ENCODE measurements around the gene VPS8.

Gene VPS8

GRCh38 chr3:184832044-184832443 is 20.1 kb downstream of the VPS8 start:
- Histone ChIP-seq H2AFZ (ENCODE audit: low read length, unreplicated experiment) (no peak overlapping the region), H3K4me3 (ENCODE audit: low read depth, low read length) (no peak overlapping the region), H3K79me2 (ENCODE audit: control insufficient read depth, insufficient read depth, low read length, unreplicated experiment) (no peaks in the 10 kb centered on the region), H3K27me3 (ENCODE audit: insufficient read depth, low read length) (no peaks in the 10 kb centered on the region), H3K36me3 (ENCODE audit: insufficient read depth, low read length) (peaks cover 13% of the 10 kb centered on the region; the same call in 1 of the 2 replicates), H3K27ac (ENCODE audit: low read depth, low read length) (no peak overlapping the region), H3K4me1 (ENCODE audit: control insufficient read depth, insufficient read depth, low read length, unreplicated experiment) (no peaks in the 10 kb centered on the region)

DNA sequence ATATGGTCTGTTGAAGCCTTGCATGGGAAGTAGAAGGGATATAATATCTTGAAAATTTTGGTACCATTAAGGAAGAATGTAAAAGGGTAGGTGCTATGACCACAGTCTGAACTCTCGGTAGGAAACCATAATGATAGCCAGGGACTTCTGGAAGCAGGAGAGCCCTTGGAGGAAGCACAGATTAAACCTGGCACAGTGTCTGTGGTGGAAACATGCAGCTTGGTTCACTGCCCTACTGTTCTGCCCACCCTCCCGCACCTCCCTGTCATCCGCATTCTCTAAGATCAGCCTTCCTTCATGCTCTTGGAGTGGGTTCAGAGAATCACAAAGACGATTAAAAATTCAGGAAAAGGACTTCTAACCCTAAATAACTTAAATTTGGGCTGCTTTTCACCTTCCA is 20.9 kb downstream of the VPS8 start:
- H3K27ac ChIP-seq (ENCODE audit: low read depth, low read length), result no peak overlapping the region
- no peaks in the 10 kb centered on the region for H3K27me3 ChIP-seq (ENCODE audit: insufficient read depth, low read length)
- no peaks in the 10 kb centered on the region for H3K4me1 ChIP-seq (ENCODE audit: control insufficient read depth, insufficient read depth, low read length, unreplicated experiment)
- no peaks in the 10 kb centered on the region for H3K79me2 ChIP-seq (ENCODE audit: control insufficient read depth, insufficient read depth, low read length, unreplicated experiment)
- no peak overlapping the region for H3K4me3 ChIP-seq (ENCODE audit: low read depth, low read length)
- no peak overlapping the region for H2AFZ ChIP-seq (ENCODE audit: low read length, unreplicated experiment)
- H3K36me3 ChIP-seq (ENCODE audit: insufficient read depth, low read length), result peaks cover 13% of the 10 kb centered on the region; the same call in 1 of the 2 replicates

- no peaks in the 10 kb centered on the region for H3K27me3 ChIP-seq (ENCODE audit: insufficient read depth, low read length)
- no peak overlapping the region for H3K27ac ChIP-seq (ENCODE audit: low read depth, low read length)
- 0 out of 2 replicates have a peak, but pooled peaks cover 6% of the 10 kb centered on the region for H3K36me3 ChIP-seq (ENCODE audit: insufficient read depth, low read length)
- no peaks in the 10 kb centered on the region for H3K79me2 ChIP-seq (ENCODE audit: control insufficient read depth, insufficient read depth, low read length, unreplicated experiment)
- H2AFZ ChIP-seq (ENCODE audit: low read length, unreplicated experiment), result no peak overlapping the region
- no peak overlapping the region for H3K4me3 ChIP-seq (ENCODE audit: low read depth, low read length)
- no peaks in the 10 kb centered on the region for H3K4me1 ChIP-seq (ENCODE audit: control insufficient read depth, insufficient read depth, low read length, unreplicated experiment)
Measured at GRCh38 chr3:184836090-184836822, 24.3 kb downstream of the VPS8 start.

GRCh38 chr3:184842433-184842832 is 30.5 kb downstream of the VPS8 start:
- no peaks in the 10 kb centered on the region for H3K27me3 ChIP-seq (ENCODE audit: insufficient read depth, low read length)
- peaks cover 8% of the 10 kb centered on the region for H3K4me1 ChIP-seq (ENCODE audit: control insufficient read depth, insufficient read depth, low read length, unreplicated experiment)
- no peak overlapping the region for H2AFZ ChIP-seq (ENCODE audit: low read length, unreplicated experiment)
- no peaks in the 10 kb centered on the region for H3K79me2 ChIP-seq (ENCODE audit: control insufficient read depth, insufficient read depth, low read length, unreplicated experiment)
- H3K4me3 ChIP-seq (ENCODE audit: low read depth, low read length), result no peak overlapping the region
- H3K27ac ChIP-seq (ENCODE audit: low read depth, low read length), result no peak overlapping the region
- H3K36me3 ChIP-seq (ENCODE audit: insufficient read depth, low read length), result no peaks in the 10 kb centered on the region

GRCh38 chr3:184845819-184846218 is 33.9 kb downstream of the VPS8 start:
- Histone ChIP-seq H3K4me1 (ENCODE audit: control insufficient read depth, insufficient read depth, low read length, unreplicated experiment) (peaks cover 8% of the 10 kb centered on the region), H3K79me2 (ENCODE audit: control insufficient read depth, insufficient read depth, low read length, unreplicated experiment) (no peaks in the 10 kb centered on the region), H3K4me3 (ENCODE audit: low read depth, low read length) (no peak overlapping the region), H3K27me3 (ENCODE audit: insufficient read depth, low read length) (no peaks in the 10 kb centered on the region), H3K36me3 (ENCODE audit: insufficient read depth, low read length) (no peaks in the 10 kb centered on the region), H3K27ac (ENCODE audit: low read depth, low read length) (no peak overlapping the region), H2AFZ (ENCODE audit: low read length, unreplicated experiment) (no peak overlapping the region)

GRCh38 chr3:184846496-184846895 is 34.5 kb downstream of the VPS8 start:
- Histone ChIP-seq H3K4me1 (ENCODE audit: control insufficient read depth, insufficient read depth, low read length, unreplicated experiment) (peaks cover 8% of the 10 kb centered on the region), H2AFZ (ENCODE audit: low read length, unreplicated experiment) (no peak overlapping the region), H3K27ac (ENCODE audit: low read depth, low read length) (no peak overlapping the region), H3K27me3 (ENCODE audit: insufficient read depth, low read length) (no peaks in the 10 kb centered on the region), H3K4me3 (ENCODE audit: low read depth, low read length) (no peak overlapping the region), H3K79me2 (ENCODE audit: control insufficient read depth, insufficient read depth, low read length, unreplicated experiment) (no peaks in the 10 kb centered on the region), H3K36me3 (ENCODE audit: insufficient read depth, low read length) (0 out of 2 replicates have a peak, but pooled peaks cover 6% of the 10 kb centered on the region)

DNA sequence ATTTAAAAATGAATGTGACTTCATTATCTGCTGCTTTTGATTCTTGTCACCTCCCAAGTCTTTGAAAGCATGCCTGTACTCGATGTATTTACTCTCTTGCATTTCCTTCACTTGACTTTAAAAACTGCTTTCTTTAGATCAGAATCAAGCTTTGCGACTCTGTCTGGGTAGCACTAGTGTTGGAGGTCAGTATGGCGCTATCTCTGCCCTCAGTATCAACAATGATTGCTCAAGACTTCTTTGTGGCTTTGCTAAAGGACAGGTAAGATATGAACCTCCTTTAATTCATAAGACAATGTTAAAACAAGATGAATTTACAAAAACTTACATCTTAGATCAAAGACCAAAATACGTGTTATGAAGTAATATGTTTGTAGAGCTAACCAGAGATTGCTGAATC is 37.0 kb downstream of the VPS8 start:
- Histone ChIP-seq H3K36me3 (ENCODE audit: insufficient read depth, low read length) (0 out of 2 replicates have a peak, but pooled peaks cover 7% of the 10 kb centered on the region), H3K27ac (ENCODE audit: low read depth, low read length) (no peak overlapping the region), H3K4me3 (ENCODE audit: low read depth, low read length) (no peak overlapping the region)

DNA sequence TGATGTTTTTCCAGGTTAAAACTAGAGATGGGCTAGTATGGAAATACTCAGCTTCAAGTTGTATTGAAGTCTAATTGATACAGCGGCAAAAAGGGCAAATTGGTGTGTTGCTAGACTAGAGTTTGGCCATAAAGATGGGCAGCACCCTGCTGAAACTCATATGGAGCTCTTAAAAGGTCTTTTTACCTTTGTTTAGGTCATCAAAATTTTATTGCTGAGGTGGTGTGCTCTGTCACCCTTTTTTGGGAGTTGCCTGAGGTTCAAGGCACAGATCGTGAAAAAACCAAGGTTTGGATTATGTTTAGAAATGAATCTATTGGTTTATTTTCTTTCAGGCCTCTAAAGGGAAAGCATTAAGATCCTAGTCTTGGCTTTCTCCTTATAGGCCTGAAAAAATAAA is 38.2 kb downstream of the VPS8 start:
- Histone ChIP-seq H3K36me3 (ENCODE audit: insufficient read depth, low read length) (peaks cover 11% of the 10 kb centered on the region; the same call in 1 of the 2 replicates), H3K79me2 (ENCODE audit: control insufficient read depth, insufficient read depth, low read length, unreplicated experiment) (no peaks in the 10 kb centered on the region), H3K4me3 (ENCODE audit: low read depth, low read length) (no peak overlapping the region), H3K27me3 (ENCODE audit: insufficient read depth, low read length) (no peaks in the 10 kb centered on the region), H3K4me1 (ENCODE audit: control insufficient read depth, insufficient read depth, low read length, unreplicated experiment) (no peaks in the 10 kb centered on the region), H2AFZ (ENCODE audit: low read length, unreplicated experiment) (no peak overlapping the region), H3K27ac (ENCODE audit: low read depth, low read length) (no peak overlapping the region)

More for the DNA sequence above, 37.0 kb downstream of the VPS8 start:
- no peak overlapping the region for H2AFZ ChIP-seq (ENCODE audit: low read length, unreplicated experiment)
- no peaks in the 10 kb centered on the region for H3K79me2 ChIP-seq (ENCODE audit: control insufficient read depth, insufficient read depth, low read length, unreplicated experiment)
- H3K27me3 ChIP-seq (ENCODE audit: insufficient read depth, low read length), result no peaks in the 10 kb centered on the region
- H3K4me1 ChIP-seq (ENCODE audit: control insufficient read depth, insufficient read depth, low read length, unreplicated experiment), result peaks cover 2% of the 10 kb centered on the region

GRCh38 chr3:184857099-184857498 is 45.1 kb downstream of the VPS8 start:
- Histone ChIP-seq H3K36me3 (ENCODE audit: insufficient read depth, low read length) (peaks cover 17% of the 10 kb centered on the region), H3K27ac (ENCODE audit: low read depth, low read length) (no peak overlapping the region), H3K4me1 (ENCODE audit: control insufficient read depth, insufficient read depth, low read length, unreplicated experiment) (no peaks in the 10 kb centered on the region), H3K4me3 (ENCODE audit: low read depth, low read length) (no peak overlapping the region), H3K79me2 (ENCODE audit: control insufficient read depth, insufficient read depth, low read length, unreplicated experiment) (no peaks in the 10 kb centered on the region), H3K27me3 (ENCODE audit: insufficient read depth, low read length) (no peaks in the 10 kb centered on the region), H2AFZ (ENCODE audit: low read length, unreplicated experiment) (no peak overlapping the region)

DNA sequence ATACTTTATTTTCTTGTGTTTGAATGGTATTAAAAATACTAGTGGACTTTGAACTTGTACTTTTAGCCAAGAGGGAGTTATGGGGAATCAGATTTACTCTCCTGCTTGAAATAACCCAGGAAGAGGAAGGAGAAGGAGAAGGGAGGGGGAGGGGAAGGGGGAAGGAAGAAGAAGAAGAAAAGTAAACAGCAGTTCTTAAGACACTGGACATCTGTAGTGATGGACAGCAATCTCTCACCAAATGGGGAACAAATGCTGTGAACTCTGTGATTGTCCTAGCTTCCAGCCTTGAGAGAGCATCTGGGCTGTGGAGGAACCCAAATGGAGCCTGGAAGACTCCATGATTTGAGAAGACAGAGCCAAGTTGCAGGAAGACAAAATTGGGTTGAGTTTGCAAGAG is 52.0 kb downstream of the VPS8 start:
- Histone ChIP-seq H2AFZ (ENCODE audit: low read length, unreplicated experiment) (no peak overlapping the region), H3K4me1 (ENCODE audit: control insufficient read depth, insufficient read depth, low read length, unreplicated experiment) (no peaks in the 10 kb centered on the region), H3K4me3 (ENCODE audit: low read depth, low read length) (no peak overlapping the region), H3K79me2 (ENCODE audit: control insufficient read depth, insufficient read depth, low read length, unreplicated experiment) (no peaks in the 10 kb centered on the region), H3K27me3 (ENCODE audit: insufficient read depth, low read length) (no peaks in the 10 kb centered on the region), H3K36me3 (ENCODE audit: insufficient read depth, low read length) (peaks cover 4% of the 10 kb centered on the region), H3K27ac (ENCODE audit: low read depth, low read length) (no peak overlapping the region)

GRCh38 chr3:184868477-184868876 is 56.5 kb downstream of the VPS8 start:
- Histone ChIP-seq H3K36me3 (ENCODE audit: insufficient read depth, low read length) (peaks cover 4% of the 10 kb centered on the region; the same call in 1 of the 2 replicates), H3K27ac (ENCODE audit: low read depth, low read length) (no peak overlapping the region), H3K27me3 (ENCODE audit: insufficient read depth, low read length) (no peaks in the 10 kb centered on the region), H3K79me2 (ENCODE audit: control insufficient read depth, insufficient read depth, low read length, unreplicated experiment) (no peaks in the 10 kb centered on the region), H3K4me1 (ENCODE audit: control insufficient read depth, insufficient read depth, low read length, unreplicated experiment) (no peaks in the 10 kb centered on the region), H2AFZ (ENCODE audit: low read length, unreplicated experiment) (no peak overlapping the region), H3K4me3 (ENCODE audit: low read depth, low read length) (no peak overlapping the region)
